HepG2 (cell line): ENCODE measurements around the gene FAM110A. TPM values are rescaled to one million over a fixed set of nuclear protein-coding genes. Genes with fewer than 3 reads are reported as not detected.

Experiments
- ATAC-seq: fragments of 200-7000 bp; cut with Tn5 transposase; 3 replicates; pipeline ENCODE4 v1.9.1; 2020; ENCODE audit warnings: mild to moderate bottlenecking, moderate library complexity
- BruUV-seq: library from RNA; stranded (reverse); fragments of 400-500 nt; replicated peaks from 2 replicates; lab custom pipeline; 2021; lab: Mats Ljungman, UMichigan
- CTCF ChIA-PET: fragments of 300-600 bp; formaldehyde crosslinking; extraction: SDS; loops from one replicate; lab custom pipeline; 2021; ENCODE audit warnings: low total read pairs, inconsistent platforms, low intra/inter-chr PET ratio; lab: Yijun Ruan, JAX
- POLR2A ChIA-PET: fragments of 350-600 bp; sonication (Branson Sonifier 250); formaldehyde crosslinking; loops from one replicate; lab custom pipeline; 2020; ENCODE audit warnings: antibody characterized with exemption, inconsistent platforms; lab: Yijun Ruan, JAX
- DNase-seq: peaks from one replicate; pipeline ENCODE4 v3.0.0-alpha.2; 2015; ENCODE audit warnings: low spot score
- FAIRE-seq: peaks from 3 replicates; lab custom pipeline; 2011; peaks lifted over from hg19 to GRCh38; lab: Jason Lieb, UNC
- H2AFZ ChIP-seq: one replicate; pipeline ENCODE4 v1.6.1; 2011; ENCODE audit warnings: low read length, inconsistent platforms
- H3K27ac ChIP-seq: fragments of 300-600 bp; 3 replicates; pipeline ENCODE4 v1.8.0; 2011; ENCODE audit warnings: mixed run types, mild to moderate bottlenecking, mixed read lengths, low read length, inconsistent platforms; ENCODE audit not compliant: insufficient read depth; ENCODE audit errors: extremely low read length
- H3K27me3 ChIP-seq, 2 experiments: fragments of 200-600 bp in 1 of 2; 2 replicates in 1 of 2; 3 replicates in 1 of 2; pipeline versions ENCODE4 v1.6.0 to v1.8.0; 2011; ENCODE audit warnings: low read length in 2 of 2, mild to moderate bottlenecking in 2 of 2, moderate library complexity in 2 of 2, inconsistent platforms in 1 of 2; ENCODE audit not compliant: insufficient read depth in 2 of 2, control insufficient read depth in 1 of 2
- H3K36me3 ChIP-seq, 2 experiments: fragments of 200-600 bp in 1 of 2; replicated peaks in 1 of 2; 2 replicates in 1 of 2; 3 replicates in 1 of 2; pipeline versions ENCODE4 v1.5.1 to v1.8.0; 2011; ENCODE audit warnings: low read length in 2 of 2, inconsistent platforms in 1 of 2; ENCODE audit not compliant: insufficient read depth in 2 of 2, control insufficient read depth in 1 of 2
- H3K4me1 ChIP-seq: 2 replicates; pipeline ENCODE4 v1.5.1; 2012; ENCODE audit warnings: low read length, inconsistent platforms; ENCODE audit not compliant: insufficient read depth
- H3K4me2 ChIP-seq: 2 replicates; pipeline ENCODE4 v1.6.0; 2011; ENCODE audit warnings: low read depth, low read length, inconsistent platforms
- H3K4me3 ChIP-seq, 3 experiments: fragments of 200-600 bp in 1 of 3; sonication (generic), shearing (Covaris generic) in 1 of 3; replicated peaks in 1 of 3; 2 replicates each; pipeline ENCODE4 v1.5.1; 2011 to 2016; ENCODE audit warnings: low read length in 3 of 3, inconsistent platforms in 2 of 3, low read depth in 2 of 3, mild to moderate bottlenecking in 2 of 3, control low read depth in 1 of 3, mixed read lengths in 1 of 3; ENCODE audit not compliant: insufficient read depth in 1 of 3
- H3K79me2 ChIP-seq: one replicate; pipeline ENCODE4 v1.6.1; 2011; ENCODE audit warnings: low read length, inconsistent platforms; ENCODE audit not compliant: insufficient read depth
- H3K9ac ChIP-seq: 2 replicates; pipeline ENCODE4 v1.6.0; 2011; ENCODE audit warnings: mild to moderate bottlenecking, low read depth, low read length, inconsistent platforms; ENCODE audit not compliant: insufficient read depth
- H3K9me3 ChIP-seq: 2 replicates; pipeline ENCODE4 v1.5.1; 2012; ENCODE audit warnings: mild to moderate bottlenecking, low read length
- H4K20me1 ChIP-seq: 2 replicates; pipeline ENCODE4 v1.6.0; 2011; ENCODE audit warnings: inconsistent platforms, mild to moderate bottlenecking, low read length, moderate library complexity; ENCODE audit not compliant: insufficient read depth
- CEBPB ChIP-seq: IDR thresholded peaks from 2 replicates; pipeline ENCODE4 v1.6.1; 2011; ENCODE audit warnings: low read depth, low read length, improper control_type of control experiment, borderline replicate concordance
- FOSL1 ChIP-seq: sonication (generic); formaldehyde crosslinking; IDR thresholded peaks from 2 replicates; pipeline ENCODE4 v1.9.0; 2021; ENCODE audit warnings: missing genetic modification reagents, borderline replicate concordance
- IKZF1 ChIP-seq: fragments of 450-650 bp; IDR thresholded peaks from 2 replicates; pipeline ENCODE4 v1.7.1; 2016
- MTA1 ChIP-seq: sonication (generic); formaldehyde crosslinking; IDR thresholded peaks from 2 replicates; pipeline ENCODE4 v1.4.0; 2020; ENCODE audit warnings: missing genetic modification reagents, mild to moderate bottlenecking, borderline replicate concordance
- NFYB ChIP-seq: sonication (generic); formaldehyde crosslinking; IDR thresholded peaks from 2 replicates; pipeline ENCODE4 v1.4.0; 2020; ENCODE audit warnings: missing genetic modification reagents
- PRPF4 ChIP-seq: fragments of 200-400 bp; formaldehyde crosslinking; IDR thresholded peaks from 2 replicates; pipeline ENCODE4 v1.6.1; 2016; ENCODE audit warnings: low read length, low read depth; ENCODE audit not compliant: poor library complexity, severe bottlenecking
- SRSF9 ChIP-seq: fragments of 200-400 bp; formaldehyde crosslinking; IDR thresholded peaks from 2 replicates; pipeline ENCODE4 v1.6.1; 2018; ENCODE audit warnings: borderline replicate concordance, mild to moderate bottlenecking, low read depth, low read length; ENCODE audit not compliant: insufficient read depth, poor library complexity, severe bottlenecking
- U2AF1 ChIP-seq: fragments of 200-400 bp; formaldehyde crosslinking; optimal IDR thresholded peaks from 2 replicates; pipeline ENCODE3; 2017; ENCODE audit warnings: mild to moderate bottlenecking, low read depth, low read length
- ZIK1 ChIP-seq: sonication (generic); formaldehyde crosslinking; IDR thresholded peaks from 2 replicates; pipeline ENCODE4 v1.5.0; 2020; ENCODE audit warnings: mild to moderate bottlenecking, low read depth, missing genetic modification reagents, borderline replicate concordance
- ZNF20 ChIP-seq: sonication (generic); formaldehyde crosslinking; IDR thresholded peaks from 2 replicates; pipeline ENCODE4 v1.4.0; 2020; ENCODE audit warnings: mild to moderate bottlenecking, moderate library complexity, missing genetic modification reagents
- ZNF232 ChIP-seq: sonication (generic); formaldehyde crosslinking; IDR thresholded peaks from 2 replicates; pipeline ENCODE4 v1.4.0; 2020; ENCODE audit warnings: missing genetic modification reagents, borderline replicate concordance
- ZNF292 ChIP-seq: sonication (generic); formaldehyde crosslinking; IDR thresholded peaks from 2 replicates; pipeline ENCODE4 v1.8.1; 2022; ENCODE audit warnings: mild to moderate bottlenecking, low read depth, missing genetic modification reagents, borderline replicate concordance
- ZNF335 ChIP-seq: sonication (generic); formaldehyde crosslinking; IDR thresholded peaks from 2 replicates; pipeline ENCODE4 v1.4.0; 2020; ENCODE audit warnings: missing genetic modification reagents
- ZNF468 ChIP-seq: sonication (generic); formaldehyde crosslinking; IDR thresholded peaks from 2 replicates; pipeline ENCODE4 v1.8.0; 2022; ENCODE audit warnings: mild to moderate bottlenecking, moderate library complexity, missing genetic modification reagents
- ZNF678 ChIP-seq: sonication (generic); formaldehyde crosslinking; IDR thresholded peaks from 2 replicates; pipeline ENCODE4 v1.4.0; 2020; ENCODE audit warnings: mild to moderate bottlenecking, missing genetic modification reagents
- WGBS: methylation state at CpG from one replicate; pipeline ENCODE4 v1.1.6; 2017; ENCODE audit warnings: low lambda C conversion rate; 5-methylcytosine and 5-hydroxymethylcytosine counted together
- in situ Hi-C: cut with HindIII; loops from 2 replicates; pipeline ENCODE4 v1.10.0; 2017; ENCODE audit warnings: low pct_unique_long_range_greater_than_20kb; ENCODE audit not compliant: extremely low pct_ligation_motif_present
- intact Hi-C: fragments of 100-400 bp; cut with micrococcal nuclease; formaldehyde crosslinking; loops from one replicate; pipeline ENCODE4 v1.10.0; 2022; ENCODE audit not compliant: unreplicated experiment
- polyA plus RNA-seq, 8 experiments: library from polyadenylated mRNA; depleted of rRNA in 3 of 8; stranded (reverse) in 7 of 8; unstranded in 1 of 8; fragments of >200 nt; fragmentation: Illumina TruSeq in 4 of 8; extraction: Trizol in 4 of 8; gene quantifications; 2 replicates each; pipeline versions ENCODE4 v1.2.1 to v1.2.3, GENCODE V29; 2011 to 2016; ENCODE audit warnings: low read depth in 4 of 8, missing spikeins in 1 of 8, mixed read lengths in 1 of 8; ENCODE audit not compliant: insufficient read depth in 1 of 8
- total RNA-seq, 5 experiments: library from RNA; depleted of rRNA; stranded (reverse); fragments of >200 nt; fragmentation: Illumina TruSeq; extraction: Trizol; gene quantifications; 2 replicates each; pipeline ENCODE4 v1.2.3, GENCODE V29; 2016; ENCODE audit warnings: low read depth in 1 of 5
- TF ChIP-seq, protein P1 (sequence below): sonication (generic); formaldehyde crosslinking; IDR thresholded peaks from 2 replicates; pipeline ENCODE4 v1.8.1; 2023; ENCODE audit warnings: missing genetic modification reagents, mild to moderate bottlenecking, borderline replicate concordance
- TF ChIP-seq, protein P2 (sequence below): conservative IDR thresholded peaks from 2 replicates; pipeline ENCODE4 v1.6.1; 2018; ENCODE audit warnings: missing genetic modification reagents

The FAM110A gene
- total and polyA plus RNA-seq, 2 of the 13 experiments (the other 11 are each of a cell fraction or from before 2014, with no cell fraction given) = 1.9 TPM

DNA sequence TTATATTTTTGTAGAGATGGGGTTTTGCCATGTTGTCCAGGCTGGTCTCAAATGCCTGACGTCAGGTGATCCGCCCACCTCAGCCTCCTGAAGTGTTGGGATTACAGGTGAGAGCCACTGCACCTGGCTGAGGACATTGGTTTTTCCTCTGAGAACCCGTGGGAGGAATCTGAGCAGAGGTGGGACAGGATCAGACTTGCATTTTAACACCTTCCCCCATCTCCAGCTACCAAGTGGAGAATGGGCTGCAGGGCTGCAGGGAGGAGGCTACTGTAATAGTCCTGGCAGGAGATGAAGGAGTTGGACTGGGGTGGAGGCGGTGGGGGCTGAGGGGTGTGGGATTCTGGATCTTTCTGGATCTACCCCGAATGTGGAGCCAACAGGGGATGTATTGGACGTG lies 24.5 kb downstream of the FAM110A start (continued):
- no peak for TF ChIP-seq ZNF678
- no peak for TF ChIP-seq SRSF9

DNA sequence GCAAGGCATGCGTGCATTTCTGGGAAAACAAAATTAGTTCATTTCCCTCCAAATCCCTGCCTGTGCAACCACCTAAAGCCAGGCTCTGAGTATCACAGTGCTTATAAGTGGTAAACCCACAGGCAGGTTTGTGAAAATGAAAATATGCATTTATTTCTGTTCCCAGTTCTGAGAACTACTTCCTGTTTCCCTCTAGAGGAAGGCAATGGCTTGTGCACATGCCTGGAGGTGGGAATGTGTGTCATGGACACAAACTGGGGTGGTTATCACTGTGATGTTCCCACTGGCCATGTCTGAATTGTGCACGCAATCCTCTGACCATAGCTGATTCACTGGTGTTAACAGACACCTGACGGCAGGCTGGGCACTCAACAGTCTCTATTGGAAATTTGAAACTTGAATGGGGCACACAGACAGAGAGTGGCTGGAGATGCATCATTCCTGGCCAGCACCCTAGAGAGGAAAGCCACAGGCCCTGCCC lies 26.3 kb downstream of the FAM110A start:
- Histone ChIP-seq H3K27ac (no peak overlapping the region), H3K4me3 (no peak overlapping the region), H3K27me3 (peaks cover 0 to 14% of the 10 kb centered on the region in 2 experiments; a peak in 3 of 5 replicates), H3K36me3 (no peaks in the 10 kb centered on the region), H3K4me1 (no peaks in the 10 kb centered on the region), H2AFZ (no peak overlapping the region), H3K9ac (no peak overlapping the region), H3K9me3 (no peaks in the 10 kb centered on the region), H3K79me2 (no peaks in the 10 kb centered on the region), H4K20me1 (no peaks in the 10 kb centered on the region), H3K4me2 (no peak overlapping the region)
- BruUV-seq = no TSS peak
- CTCF ChIA-PET = no interaction called here
- in situ Hi-C loops = no loop called here
- FAIRE-seq (no peak), DNase-seq (no peak), ATAC-seq (no peak)
- no peak for TF ChIP-seq ZNF232
- no peak for TF ChIP-seq ZIK1
- no peak for TF ChIP-seq PRPF4
- TF ChIP-seq IKZF1 = no peak
- TF ChIP-seq CEBPB = no peak
- 0% methylated on average over 1 of the region's 3 CpGs for WGBS
- POLR2A ChIA-PET = no interaction called here
- intact Hi-C loops = no loop called here

DNA sequence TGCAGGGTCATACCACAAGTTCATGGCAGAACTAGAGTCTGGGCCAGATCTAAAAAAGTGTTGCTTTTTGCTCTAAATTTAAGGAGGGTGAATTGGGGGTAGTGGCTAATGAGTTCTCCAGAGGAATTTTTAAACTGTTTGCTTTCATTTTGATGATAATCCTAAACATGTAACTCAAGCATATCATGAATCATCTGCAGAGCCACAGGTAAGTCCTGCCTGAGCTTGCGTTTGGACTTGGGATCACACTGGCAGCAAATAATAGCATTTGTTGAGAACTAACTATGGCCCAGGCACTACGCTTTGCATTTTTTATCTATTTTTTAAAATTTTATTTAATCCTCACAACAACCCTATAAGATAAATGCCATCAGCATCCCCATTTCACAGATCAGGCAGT lies 27.4 kb downstream of the FAM110A start:
- WGBS = 60% methylated on average over 2 of the region's 2 CpGs
- Histone ChIP-seq H2AFZ (no peak overlapping the region), H3K4me3 (no peak overlapping the region), H3K79me2 (no peaks in the 10 kb centered on the region), H4K20me1 (no peaks in the 10 kb centered on the region), H3K9me3 (no peaks in the 10 kb centered on the region), H3K27me3 (peaks cover 0 to 14% of the 10 kb centered on the region in 2 experiments; a peak in 3 of 5 replicates), H3K27ac (no peak overlapping the region), H3K9ac (no peak overlapping the region), H3K36me3 (no peaks in the 10 kb centered on the region), H3K4me1 (no peaks in the 10 kb centered on the region), H3K4me2 (no peak overlapping the region)
- no peak for TF ChIP-seq MTA1
- TF ChIP-seq ZNF20 (CRISPR knock-in tag) = no peak
- TF ChIP-seq, protein P1, sequence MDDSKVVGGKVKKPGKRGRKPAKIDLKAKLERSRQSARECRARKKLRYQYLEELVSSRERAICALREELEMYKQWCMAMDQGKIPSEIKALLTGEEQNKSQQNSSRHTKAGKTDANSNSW (CRISPR knock-in tag) = no peak
- TF ChIP-seq, protein P2, sequence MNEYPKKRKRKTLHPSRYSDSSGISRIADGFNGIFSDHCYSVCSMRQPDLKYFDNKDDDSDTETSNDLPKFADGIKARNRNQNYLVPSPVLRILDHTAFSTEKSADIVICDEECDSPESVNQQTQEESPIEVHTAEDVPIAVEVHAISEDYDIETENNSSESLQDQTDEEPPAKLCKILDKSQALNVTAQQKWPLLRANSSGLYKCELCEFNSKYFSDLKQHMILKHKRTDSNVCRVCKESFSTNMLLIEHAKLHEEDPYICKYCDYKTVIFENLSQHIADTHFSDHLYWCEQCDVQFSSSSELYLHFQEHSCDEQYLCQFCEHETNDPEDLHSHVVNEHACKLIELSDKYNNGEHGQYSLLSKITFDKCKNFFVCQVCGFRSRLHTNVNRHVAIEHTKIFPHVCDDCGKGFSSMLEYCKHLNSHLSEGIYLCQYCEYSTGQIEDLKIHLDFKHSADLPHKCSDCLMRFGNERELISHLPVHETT (CRISPR knock-in tag) = no peak
- TF ChIP-seq ZNF335 = no peak
- no peak for TF ChIP-seq ZNF292 (CRISPR knock-in tag)
- TF ChIP-seq U2AF1 = no peak
- TF ChIP-seq NFYB = no peak
- no peak for TF ChIP-seq ZNF468 (CRISPR knock-in tag)
- TF ChIP-seq FOSL1 (CRISPR knock-in tag) = no peak
- intact Hi-C loops (no loop called here), in situ Hi-C loops (no loop called here)
- no peak for FAIRE-seq
- POLR2A ChIA-PET = no interaction called here
- CTCF ChIA-PET = no interaction called here
- no peak for DNase-seq
- no TSS peak for BruUV-seq
- no peak for ATAC-seq
